Cerebellar cortex (tissue), 1 donor: ENCODE results near the gene SPIC.
"Not testable (repeated sequence)": the region's sequence is repeated elsewhere in the genome, so short reads cannot be mapped to it uniquely, and the experiment has no call there.

Experiments
- DNase-seq: peaks from one replicate; pipeline ENCODE4 v3.0.0-alpha.2; 2015; ENCODE audit warnings: low spot score

SPIC gene

DNA sequence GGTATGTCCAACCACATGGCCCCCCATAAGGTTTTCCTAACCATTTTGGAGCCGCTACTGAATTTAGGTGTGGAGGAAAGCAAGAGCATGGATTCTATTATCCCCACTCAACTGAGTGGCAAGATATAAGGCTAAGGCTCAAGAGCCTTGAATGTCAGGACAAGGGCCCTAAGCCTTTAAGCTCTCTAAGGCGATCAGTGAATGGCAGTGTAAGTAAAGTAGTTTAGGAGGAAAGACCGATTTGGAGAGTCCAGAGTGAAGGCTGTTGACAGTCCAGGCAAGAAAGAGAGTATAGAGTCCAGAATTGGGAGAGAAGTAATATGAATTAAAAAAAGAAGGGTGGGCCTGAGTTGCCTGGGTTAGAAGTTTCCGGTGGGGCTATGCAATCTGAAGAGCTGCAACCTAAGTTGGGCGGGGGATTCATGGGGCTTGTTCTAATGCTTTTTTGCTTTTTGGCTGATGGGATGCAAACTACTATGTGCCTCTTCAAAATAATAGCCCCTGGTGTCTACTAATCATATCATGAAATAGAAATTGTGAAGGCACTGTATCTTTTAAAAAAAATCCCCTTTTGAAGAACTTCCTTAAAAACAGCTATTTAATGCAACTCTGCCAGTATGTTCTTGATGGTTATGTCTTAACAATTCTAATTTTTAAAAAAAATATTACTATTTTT is at the start of gene SPIC:
SPIC (plus strand) TSS at position 626 of the 676 bp plus-strand sequence. CDS start 1,569 bp downstream, outside the sequence.
- DNase-seq: no peak

DNA sequence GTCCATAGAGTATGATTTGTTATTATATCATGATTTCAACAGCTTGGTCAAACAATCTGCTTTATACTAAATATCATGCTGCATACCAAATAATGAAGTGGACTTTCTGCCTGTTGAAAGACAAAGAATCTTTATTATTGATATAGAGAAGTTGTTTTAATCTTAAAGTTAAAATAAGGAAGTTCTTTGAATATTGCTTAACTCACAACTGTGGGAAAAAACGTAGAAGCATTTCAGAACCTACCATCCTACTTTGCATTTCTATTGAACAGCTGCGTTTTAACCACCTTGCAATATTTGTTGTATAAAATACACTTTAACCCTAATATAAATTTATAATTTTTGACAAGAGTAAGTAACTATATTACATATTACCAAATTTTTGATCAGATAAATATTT is 44.7 kb upstream of the SPIC start:
- no peak for DNase-seq

DNA sequence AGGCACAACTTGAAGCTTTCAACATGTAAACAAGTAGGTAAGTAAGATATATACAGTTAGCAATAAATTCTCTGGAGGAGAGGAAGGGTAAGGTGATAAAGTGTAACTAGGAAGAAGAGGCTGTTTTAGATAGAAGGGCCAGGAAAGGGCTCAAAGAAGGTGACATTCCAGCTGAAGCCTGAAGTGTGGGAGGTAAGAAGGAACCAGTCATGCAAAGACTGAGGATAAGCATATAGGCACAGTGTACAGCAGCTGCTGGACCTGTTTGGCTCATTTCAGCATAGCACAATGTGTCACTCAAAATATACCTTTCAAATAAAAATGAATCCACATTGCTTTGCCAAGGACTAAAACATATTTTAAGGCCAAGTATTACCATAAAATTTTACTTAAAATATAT is 39.0 kb upstream of the SPIC start:
- DNase-seq: no peak

DNA sequence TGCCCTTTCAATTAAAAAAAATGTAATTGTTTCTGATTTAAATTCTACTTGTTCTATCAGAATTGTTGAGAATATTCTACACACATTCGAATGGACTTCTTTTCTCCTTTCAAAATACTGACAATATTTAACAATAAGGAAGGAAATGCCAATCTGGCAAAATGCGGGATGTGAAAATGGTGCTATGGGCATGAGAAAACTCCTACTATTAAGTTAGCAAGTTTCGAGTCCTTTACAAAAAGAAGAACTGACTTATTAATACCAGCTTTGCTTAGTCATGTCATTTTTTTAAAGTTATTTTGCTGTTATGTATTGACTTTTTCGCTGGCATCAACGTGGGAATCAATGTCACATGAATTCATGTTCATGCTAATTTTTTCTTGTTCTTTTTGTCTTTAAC is 35.9 kb upstream of the SPIC start:
- DNase-seq: no peak

- no peak for DNase-seq
Measured at GRCh38 chr12:101441461-101442224, 33.5 kb upstream of the SPIC start.

- no peak for DNase-seq
Measured at GRCh38 chr12:101455685-101456084, 19.5 kb upstream of the SPIC start.

GRCh38 chr12:101459642-101460346 is 15.3 kb upstream of the SPIC start:
- no peak for DNase-seq

- DNase-seq: no peak
Measured at GRCh38 chr12:101468948-101469347, 6.2 kb upstream of the SPIC start.

DNA sequence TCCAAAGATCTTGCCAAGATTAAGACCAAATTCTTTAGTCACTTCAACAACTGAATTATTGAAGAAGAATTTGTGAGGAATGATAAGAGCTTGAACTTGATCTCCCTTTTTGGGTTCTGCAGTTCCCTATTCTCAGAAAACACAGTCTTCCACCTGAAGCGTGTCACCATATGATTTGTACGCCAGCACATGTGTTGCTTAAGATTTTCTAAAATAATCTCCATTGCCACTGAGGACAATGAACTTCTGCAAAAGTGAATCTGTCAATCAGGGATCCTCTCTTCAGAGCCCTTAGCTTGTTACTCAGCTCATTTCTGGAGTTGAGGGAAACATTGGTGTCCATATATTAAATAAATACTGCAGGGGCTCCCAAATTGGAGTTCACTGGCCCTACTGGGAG is 4.2 kb upstream of the SPIC start:
- no peak for DNase-seq

DNA sequence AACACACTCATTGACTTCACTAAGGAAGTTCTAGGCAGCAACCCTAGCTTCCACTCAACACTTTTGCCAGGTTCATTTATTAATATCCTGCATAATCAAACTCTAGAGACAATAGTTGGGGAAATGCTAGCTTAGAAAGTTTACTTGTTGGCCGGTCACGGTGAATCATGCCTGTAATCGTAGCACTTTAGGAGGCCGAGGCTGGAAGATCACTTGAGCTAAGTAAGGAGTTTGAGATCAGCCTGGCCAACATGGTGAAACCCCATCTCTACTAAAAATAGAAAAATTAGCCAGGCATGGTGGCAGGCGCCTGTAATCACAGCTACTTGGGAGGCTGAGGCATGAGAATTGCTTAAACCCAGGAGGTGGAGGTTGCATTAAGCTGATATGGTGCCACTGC is 3.3 kb upstream of the SPIC start:
- DNase-seq: not testable (repeated sequence)

DNA sequence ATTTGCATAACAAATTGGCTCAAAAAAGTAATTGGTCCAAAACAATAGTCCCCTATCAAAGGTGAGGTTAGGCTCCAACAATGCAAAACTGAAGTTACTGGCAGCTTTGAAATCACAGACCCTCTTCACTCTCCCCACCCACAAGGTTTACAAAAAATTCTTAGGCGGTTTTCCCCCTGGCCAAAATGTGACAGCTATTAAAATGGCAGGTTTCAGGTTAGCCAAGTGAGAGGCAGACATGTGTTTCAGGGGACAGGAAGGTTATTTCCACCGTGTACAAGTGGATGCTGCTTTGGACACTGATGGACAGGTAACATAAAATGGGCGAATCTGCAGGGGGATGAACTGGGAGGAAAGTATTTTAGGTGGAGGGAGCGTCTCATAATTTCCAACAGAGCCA is 888 bp upstream of the SPIC start:
- no peak for DNase-seq

DNA sequence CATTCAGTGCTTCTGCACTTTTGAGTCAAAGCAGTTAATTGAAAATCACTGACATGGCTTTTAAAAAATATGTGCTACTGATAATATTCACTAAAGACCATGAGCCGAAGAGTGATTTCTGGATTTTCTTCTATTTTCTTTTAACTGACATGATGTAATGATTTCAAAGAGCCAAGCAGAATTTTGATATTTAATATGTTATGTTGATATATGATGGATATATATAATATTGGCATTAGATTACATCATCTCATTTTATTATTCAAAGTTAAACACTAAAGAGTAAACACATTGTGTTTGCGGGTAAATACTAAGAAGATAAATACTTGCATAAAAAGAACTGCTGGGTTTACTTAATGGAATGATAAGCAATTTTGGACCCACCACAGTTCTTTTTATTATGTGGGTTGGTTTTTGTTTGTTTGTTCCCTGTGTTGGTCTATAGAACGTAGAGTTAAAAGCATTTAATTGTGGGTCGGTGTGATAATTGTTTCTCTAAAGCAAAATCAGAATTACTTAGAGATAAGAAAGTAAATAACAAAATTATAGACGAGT is 692 bp downstream of the SPIC start:
- no peak for DNase-seq

DNA sequence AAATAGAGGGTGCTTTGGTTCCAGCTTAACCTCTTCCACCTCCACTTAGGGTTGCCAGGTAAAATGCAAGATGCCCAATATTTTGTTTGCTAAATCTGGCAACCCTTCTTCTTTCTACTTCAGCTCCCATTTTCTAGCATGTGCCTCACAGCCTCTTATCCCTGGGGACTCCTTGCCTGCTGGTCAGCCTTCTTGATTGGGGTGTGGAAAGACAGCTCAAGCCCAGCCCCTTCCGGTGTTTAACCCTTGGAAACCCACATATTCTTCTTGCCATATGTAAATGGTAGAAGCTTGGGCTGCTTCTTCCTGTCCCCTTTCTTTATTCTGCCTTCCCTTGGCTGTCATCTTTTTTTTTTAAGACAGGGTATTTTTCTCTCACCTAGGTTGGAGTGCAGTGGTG is 5.7 kb downstream of the SPIC start:
- no peak for DNase-seq

GRCh38 chr12:101485021-101485420 is 9.9 kb downstream of the SPIC start:
- no peak for DNase-seq

DNA sequence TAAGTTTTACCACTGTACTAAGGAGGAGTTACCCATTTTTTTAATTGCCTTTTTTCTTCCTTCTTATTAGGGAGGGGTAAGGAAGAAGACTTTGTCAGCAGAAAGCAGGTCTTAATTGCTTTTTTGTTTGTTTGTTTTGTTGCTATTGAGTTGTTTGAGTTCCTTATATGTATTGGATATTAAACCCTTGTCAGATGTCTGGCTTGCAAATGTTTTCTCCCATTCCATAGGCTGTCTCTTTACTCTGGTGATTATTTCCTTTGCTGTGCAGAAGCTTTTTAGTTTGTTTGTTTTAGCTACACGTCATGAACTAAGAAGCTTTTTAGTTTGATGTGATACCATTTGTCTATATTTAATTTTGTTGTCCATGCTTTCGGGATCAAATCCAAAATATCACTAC is 13.3 kb downstream of the SPIC start:
- no peak for DNase-seq

GRCh38 chr12:101490286-101490920 is 15.3 kb downstream of the SPIC start:
- peak; percentile 10 for DNase-seq

DNA sequence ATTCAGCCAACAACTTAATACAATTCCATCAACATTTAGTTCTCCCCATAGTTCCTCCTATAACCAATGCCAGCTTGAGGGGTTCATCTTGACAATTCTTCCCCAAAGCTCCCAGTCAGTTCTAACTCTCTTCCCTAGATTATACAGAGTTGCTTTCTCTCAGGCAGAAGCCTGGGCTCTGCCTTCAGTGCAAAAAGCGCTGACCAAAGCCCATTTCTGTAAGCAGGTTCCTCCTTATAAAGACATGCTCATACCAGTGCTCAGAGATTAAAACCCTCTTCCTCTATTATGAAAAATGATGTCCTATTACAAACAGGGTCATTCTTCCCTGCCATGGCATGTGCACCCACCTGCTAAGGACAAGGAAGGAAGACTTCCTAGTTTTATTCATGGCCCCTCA is 16.2 kb downstream of the SPIC start:
- no peak for DNase-seq

DNA sequence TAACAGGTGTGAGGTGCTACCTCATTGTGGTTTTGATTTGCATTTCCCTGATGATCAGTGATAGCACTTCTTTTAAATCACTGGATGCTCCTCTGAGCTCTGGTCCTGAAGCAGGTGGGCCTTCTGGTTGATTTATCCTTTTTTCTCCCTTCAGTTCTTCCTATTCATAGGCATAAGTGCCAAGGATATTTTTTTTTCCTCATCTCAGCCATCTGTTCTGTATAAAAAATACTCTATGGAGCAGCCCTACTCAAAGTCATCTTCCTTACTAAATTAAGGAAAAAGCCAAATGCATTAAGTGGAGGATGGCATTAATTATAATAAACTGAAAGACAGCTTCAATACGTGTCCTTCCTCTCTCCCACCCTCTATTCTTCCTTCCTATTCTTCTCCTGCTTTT is 18.4 kb downstream of the SPIC start:
- DNase-seq: no peak

GRCh38 chr12:101498252-101498651 is 23.1 kb downstream of the SPIC start:
- DNase-seq: no peak

GRCh38 chr12:101501410-101501995 is 26.4 kb downstream of the SPIC start:
- no peak for DNase-seq

DNA sequence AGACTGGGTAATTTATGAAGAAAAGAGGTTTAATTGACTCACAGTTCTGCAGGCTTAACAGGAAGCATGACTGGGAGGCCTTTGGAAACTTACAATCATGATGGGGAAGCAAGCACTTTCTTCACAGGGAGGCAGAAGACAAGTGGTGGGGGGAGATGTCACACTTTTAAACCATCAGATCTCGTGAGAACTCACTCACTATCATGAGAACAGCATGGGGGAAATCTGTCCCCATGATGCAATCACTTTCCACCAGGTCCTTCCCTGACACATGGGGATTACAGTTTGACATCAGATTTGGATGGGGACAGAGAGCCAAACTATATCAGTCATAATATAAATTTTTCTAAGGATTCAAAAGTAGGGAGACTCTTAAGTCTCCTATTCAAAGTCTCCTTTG is 46.0 kb downstream of the SPIC start:
- no peak for DNase-seq

DNA sequence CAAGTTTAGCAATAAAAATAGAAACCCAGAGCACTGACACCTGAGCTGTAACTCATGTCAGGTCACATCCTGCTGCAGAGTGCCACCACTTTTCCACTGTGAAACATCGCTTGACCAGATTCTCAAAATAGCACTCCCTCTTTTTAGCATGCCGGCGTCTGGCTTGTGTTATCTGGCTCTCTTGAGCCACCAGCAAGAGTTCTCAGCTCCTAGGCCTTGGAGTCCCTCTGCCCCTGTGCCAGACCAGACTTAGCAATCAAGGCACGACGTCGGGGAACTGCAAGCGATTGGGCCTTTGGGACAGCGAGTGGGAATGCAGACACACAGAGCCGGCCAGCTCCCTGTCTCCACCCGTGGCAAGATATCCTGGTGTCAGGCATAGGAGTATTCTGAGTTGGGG is 52.5 kb downstream of the SPIC start:
- DNase-seq: no peak
